Right atrium auricular region (tissue), 2 donors: ENCODE data around the gene LGR6. TPM values are rescaled to one million over a fixed set of nuclear protein-coding genes. Genes with fewer than 3 reads are reported as not detected.
"Not testable (repeated sequence)": the region's sequence is repeated elsewhere in the genome, so short reads cannot be mapped to it uniquely, and the experiment has no call there.

Experiments
- DNase-seq: peaks from one replicate; pipeline ENCODE4 v3.0.0-alpha.2; 2019; ENCODE audit warnings: low spot score
- H3K27ac ChIP-seq, 2 donors: fragments of 200-600 bp; sonication (generic); 1 replicate in 1 of 2; 2 replicates in 1 of 2; pipeline ENCODE4 v1.5.1; 2016 to 2019
- H3K27me3 ChIP-seq, 2 donors: fragments of 200-600 bp; sonication (generic); one replicate each; pipeline versions ENCODE4 v1.5.1 to v1.6.0; 2017 to 2019
- H3K36me3 ChIP-seq: fragments of 200-600 bp; sonication (generic); one replicate; pipeline ENCODE4 v1.5.1; 2016
- H3K4me1 ChIP-seq, 2 donors: fragments of 200-600 bp; sonication (generic); one replicate each; pipeline versions ENCODE4 v1.5.1 to v1.6.0; 2017 to 2019
- H3K4me3 ChIP-seq, 2 donors: fragments of 200-600 bp; sonication (generic); 1 replicate in 1 of 2; 2 replicates in 1 of 2; pipeline ENCODE4 v1.5.1; 2017 to 2019; ENCODE audit warnings: mild to moderate bottlenecking in 1 of 2, moderate library complexity in 1 of 2
- H3K9me3 ChIP-seq, 2 donors: fragments of 200-600 bp; sonication (generic); one replicate each; pipeline ENCODE4 v1.5.1; 2019
- total RNA-seq, 2 donors: library from RNA; depleted of rRNA; stranded (reverse); fragments of >200 nt; gene quantifications; one replicate each; pipeline ENCODE4 v1.1.0, GENCODE V29; 2016
- TF ChIP-seq, protein P1 (sequence below), 2 donors: fragments of 200-600 bp; sonication (generic); IDR thresholded peaks; one replicate each; pipeline ENCODE4 v1.5.1; 2019; ENCODE audit warnings: antibody characterized with exemption in 2 of 2

The LGR6 gene
- total RNA-seq, 2 donors from 2014 or later: 5.5 to 17.0 TPM

DNA sequence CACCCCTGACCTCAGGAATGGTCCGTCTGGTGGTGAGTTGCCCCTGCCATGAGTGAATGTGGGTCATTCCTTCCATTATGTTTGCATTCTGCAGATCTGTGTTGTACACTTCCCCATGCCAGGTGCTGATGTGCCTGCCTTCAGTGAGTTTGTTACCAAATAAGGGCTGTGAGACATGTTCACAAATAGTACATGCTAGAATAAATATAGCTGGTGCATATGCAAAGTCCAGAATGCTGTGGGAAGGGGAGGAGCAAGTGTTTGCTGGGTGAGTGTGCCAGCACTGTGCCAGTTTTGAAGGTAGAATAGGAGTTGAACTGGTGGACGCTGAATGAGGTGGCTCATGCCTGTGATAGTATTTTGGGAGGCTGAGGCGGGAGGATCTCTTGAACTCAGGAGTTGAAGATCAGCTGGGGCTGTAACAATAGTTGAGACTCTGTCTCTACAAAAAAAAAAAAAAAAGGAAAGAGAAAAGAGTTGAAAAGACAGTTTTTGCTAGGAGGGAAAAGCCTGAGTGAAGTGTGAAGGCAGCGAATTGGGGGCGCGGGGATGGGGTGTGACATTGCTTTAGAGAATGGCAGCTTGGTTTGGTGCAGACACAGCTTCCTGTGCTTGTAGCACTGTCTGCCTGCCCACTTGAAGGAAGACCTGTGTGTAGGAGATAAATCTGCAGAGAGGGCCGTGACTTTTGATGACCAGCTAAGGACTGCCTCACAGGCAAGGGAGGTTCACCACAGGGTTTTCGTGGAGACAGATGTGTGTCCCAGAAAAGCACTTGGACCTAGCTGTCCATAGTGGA is 61.1 kb downstream of the LGR6 start:
- no peaks in the 10 kb centered on the region for H3K36me3 ChIP-seq
- DNase-seq: no peak
- TF ChIP-seq, protein P1, sequence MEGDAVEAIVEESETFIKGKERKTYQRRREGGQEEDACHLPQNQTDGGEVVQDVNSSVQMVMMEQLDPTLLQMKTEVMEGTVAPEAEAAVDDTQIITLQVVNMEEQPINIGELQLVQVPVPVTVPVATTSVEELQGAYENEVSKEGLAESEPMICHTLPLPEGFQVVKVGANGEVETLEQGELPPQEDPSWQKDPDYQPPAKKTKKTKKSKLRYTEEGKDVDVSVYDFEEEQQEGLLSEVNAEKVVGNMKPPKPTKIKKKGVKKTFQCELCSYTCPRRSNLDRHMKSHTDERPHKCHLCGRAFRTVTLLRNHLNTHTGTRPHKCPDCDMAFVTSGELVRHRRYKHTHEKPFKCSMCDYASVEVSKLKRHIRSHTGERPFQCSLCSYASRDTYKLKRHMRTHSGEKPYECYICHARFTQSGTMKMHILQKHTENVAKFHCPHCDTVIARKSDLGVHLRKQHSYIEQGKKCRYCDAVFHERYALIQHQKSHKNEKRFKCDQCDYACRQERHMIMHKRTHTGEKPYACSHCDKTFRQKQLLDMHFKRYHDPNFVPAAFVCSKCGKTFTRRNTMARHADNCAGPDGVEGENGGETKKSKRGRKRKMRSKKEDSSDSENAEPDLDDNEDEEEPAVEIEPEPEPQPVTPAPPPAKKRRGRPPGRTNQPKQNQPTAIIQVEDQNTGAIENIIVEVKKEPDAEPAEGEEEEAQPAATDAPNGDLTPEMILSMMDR (IDR thresholded peaks at IDR 0.05): no peak
- no peaks in the 10 kb centered on the region for H3K4me1 ChIP-seq
- H3K9me3 ChIP-seq: no peaks in the 10 kb centered on the region
- H3K4me3 ChIP-seq: no peak overlapping the region
- H3K27ac ChIP-seq: no peak overlapping the region
- H3K27me3 ChIP-seq: no peaks in the 10 kb centered on the region

DNA sequence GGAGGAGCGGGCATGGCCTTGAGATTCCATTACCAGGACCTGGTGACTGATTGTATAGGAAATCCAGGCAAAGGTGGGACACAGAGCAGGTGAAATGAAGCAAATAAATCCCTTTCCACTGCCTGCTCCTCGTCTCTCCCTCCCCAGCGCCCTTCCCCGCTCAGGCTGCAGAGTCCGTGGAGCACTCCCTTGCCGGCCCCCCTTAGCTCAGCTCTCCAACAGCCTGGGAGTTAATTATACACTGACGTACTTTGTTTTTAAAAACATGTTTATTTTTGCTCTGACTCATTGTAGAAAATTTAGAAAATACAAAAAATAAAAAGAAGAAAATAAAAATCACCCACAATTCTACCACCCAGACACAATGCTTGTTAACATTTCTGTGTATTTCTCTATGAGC is 61.7 kb downstream of the LGR6 start:
- Histone ChIP-seq H3K4me3 (no peak overlapping the region), H3K4me1 (no peaks in the 10 kb centered on the region), H3K27me3 (no peaks in the 10 kb centered on the region), H3K27ac (no peak overlapping the region), H3K36me3 (no peaks in the 10 kb centered on the region), H3K9me3 (no peaks in the 10 kb centered on the region)
- TF ChIP-seq, protein P1 (IDR thresholded peaks at IDR 0.05): no peak
- DNase-seq: no peak

DNA sequence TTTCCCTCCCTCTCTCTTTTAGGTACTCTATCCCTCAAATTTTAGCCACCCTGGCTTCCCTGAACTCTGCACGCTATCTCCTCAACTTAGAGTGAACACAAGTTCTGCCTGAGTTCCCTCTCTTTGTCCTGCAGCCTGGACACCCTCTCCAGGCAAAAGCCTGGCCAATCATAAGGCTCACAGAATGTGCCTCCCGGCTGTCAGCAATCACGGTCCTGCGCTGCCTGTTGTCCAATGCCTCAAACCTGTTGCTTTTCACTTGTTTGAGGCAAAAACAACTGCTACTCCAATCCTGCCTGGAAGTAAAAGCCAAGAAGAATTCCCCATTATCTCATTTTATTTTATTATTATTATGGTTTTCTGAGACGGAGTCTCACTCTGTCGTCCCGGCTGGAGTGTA is 66.1 kb downstream of the LGR6 start:
- Histone ChIP-seq H3K4me3 (no peak overlapping the region), H3K4me1 (no peaks in the 10 kb centered on the region), H3K27me3 (no peaks in the 10 kb centered on the region), H3K27ac (no peak overlapping the region), H3K36me3 (no peaks in the 10 kb centered on the region), H3K9me3 (no peaks in the 10 kb centered on the region)
- TF ChIP-seq, protein P1 (IDR thresholded peaks at IDR 0.05): no peak
- no peak for DNase-seq

DNA sequence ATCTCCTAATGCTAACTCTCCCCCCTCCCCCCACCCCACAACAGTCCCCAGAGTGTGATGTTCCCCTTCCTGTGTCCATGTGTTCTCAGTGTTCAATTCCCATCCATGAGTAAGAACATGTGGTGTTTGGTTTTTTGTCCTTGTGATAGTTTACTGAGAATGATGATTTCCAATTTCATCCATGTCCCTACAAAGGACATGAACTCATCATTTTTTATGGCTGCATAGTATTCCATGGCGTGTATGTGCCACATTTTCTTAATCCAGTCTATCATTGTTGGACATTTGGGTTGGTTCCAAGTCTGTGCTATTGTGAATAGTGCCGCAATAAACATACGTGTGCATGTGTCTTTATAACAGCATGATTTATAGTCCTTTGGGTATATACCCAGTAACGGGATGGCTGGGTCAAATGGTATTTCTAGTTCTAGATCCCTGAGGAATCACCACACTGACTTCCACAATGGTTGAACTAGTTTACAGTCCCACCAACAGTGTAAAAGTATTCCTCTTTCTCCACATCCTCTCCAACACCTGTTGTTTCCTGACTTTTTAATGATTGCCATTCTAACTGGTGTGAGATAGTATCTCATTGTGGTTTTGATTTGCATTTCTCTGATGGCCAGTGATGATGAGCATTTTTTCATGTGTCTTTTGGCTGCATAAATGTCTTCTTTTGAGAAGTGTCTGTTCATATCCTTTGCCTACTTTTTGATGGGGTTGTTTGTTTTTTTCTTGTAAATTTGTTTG is 67.8 kb downstream of the LGR6 start:
- not testable (repeated sequence) for H3K4me3 ChIP-seq, H3K27ac ChIP-seq, H3K36me3 ChIP-seq, H3K27me3 ChIP-seq, H3K4me1 ChIP-seq, H3K9me3 ChIP-seq, DNase-seq

DNA sequence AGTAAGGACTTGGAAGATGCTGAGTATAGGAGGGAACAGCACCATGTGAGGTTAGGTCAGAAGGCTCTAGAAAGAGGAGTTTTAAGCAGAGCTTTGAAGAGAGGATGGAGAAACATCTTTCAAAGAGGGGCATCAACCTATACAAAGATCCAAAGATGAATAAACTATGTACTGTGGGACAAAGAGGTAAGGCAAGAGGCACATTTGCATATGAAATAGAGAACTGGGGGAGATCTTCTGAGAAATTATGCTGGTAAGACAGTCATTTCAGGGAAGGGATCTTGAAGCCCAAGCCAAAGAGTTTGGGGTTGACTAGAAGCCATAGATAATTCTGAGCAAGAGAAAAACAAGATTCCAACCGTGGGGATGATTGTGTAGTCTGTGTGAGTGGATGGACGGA is 70.0 kb downstream of the LGR6 start:
- H3K36me3 ChIP-seq: no peaks in the 10 kb centered on the region
- no peaks in the 10 kb centered on the region for H3K9me3 ChIP-seq
- no peaks in the 10 kb centered on the region for H3K27me3 ChIP-seq
- DNase-seq: no peak
- H3K4me1 ChIP-seq: no peaks in the 10 kb centered on the region
- TF ChIP-seq, protein P1 (IDR thresholded peaks at IDR 0.05): no peak
- H3K4me3 ChIP-seq: no peak overlapping the region
- no peak overlapping the region for H3K27ac ChIP-seq

DNA sequence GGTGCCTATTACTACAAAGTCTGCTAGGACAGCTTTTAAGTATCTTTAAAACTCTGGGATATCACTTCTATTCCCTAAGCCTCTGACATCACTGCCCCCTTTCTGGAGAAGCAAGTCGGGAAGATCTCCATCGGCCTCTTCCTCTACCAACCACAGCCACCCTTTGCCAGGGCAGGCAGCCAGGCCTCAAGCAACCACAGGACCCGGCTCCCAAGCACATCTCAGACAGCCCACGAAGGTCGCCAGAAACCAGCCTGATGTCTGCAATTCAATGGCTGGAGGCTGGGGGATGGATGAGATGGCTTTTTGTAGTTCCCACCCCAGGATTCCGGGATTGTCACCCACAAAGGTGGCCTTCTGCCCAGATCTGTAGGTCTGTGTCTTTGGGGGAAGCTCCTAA is 70.7 kb downstream of the LGR6 start:
- TF ChIP-seq, protein P1 (IDR thresholded peaks at IDR 0.05): no peak
- Histone ChIP-seq H3K27ac (no peak overlapping the region), H3K4me3 (no peak overlapping the region), H3K27me3 (no peaks in the 10 kb centered on the region), H3K4me1 (no peaks in the 10 kb centered on the region), H3K36me3 (no peaks in the 10 kb centered on the region), H3K9me3 (no peaks in the 10 kb centered on the region)
- no peak for DNase-seq
